Measurements from ENCODE around the gene MMRN1. TPM values are rescaled to one million over a fixed set of nuclear protein-coding genes. Genes with fewer than 3 reads are reported as not detected.

MMRN1 gene
- total RNA-seq, 4 donors from 2014 or later = 13.5 to 30.2 (median 22.2) TPM

GRCh38 chr4:89929425-89930159 lies 34.9 kb downstream of the MMRN1 start:
- no peak for DNase-seq
- no peak overlapping the region for H3K27ac ChIP-seq
- H3K4me1 ChIP-seq = no peaks in the 10 kb centered on the region
- H3K27me3 ChIP-seq = no peaks in the 10 kb centered on the region
- TF ChIP-seq POLR2A (IDR thresholded peaks at IDR 0.05) = no peak
- no peak for TF ChIP-seq CTCF (IDR thresholded peaks at IDR 0.05)
- H3K36me3 ChIP-seq = no peaks in the 10 kb centered on the region
- H3K4me3 ChIP-seq = no peak overlapping the region
- H3K9me3 ChIP-seq = no peaks in the 10 kb centered on the region

DNA sequence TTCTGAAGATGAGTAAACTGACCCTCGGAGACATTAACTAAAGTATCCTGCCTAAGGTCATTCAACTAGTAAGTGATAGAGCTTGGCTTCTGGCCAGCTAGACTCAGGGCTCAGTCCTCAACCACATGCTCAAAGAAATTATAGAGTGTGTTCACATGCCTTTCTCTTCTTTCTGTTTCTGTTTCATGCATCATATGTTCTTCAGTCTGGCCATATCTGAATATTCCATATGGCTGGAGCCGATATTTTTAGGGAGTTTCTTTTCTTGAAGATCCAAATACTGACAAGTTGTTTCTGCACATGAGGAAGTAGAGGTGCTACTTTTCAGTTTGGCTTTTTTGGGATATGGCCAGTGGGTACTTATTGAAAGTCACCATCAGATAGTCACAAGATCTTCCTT lies 44.9 kb downstream of the MMRN1 start:
- Histone ChIP-seq H3K4me3 (no peak overlapping the region), H3K27ac (no peak overlapping the region), H3K4me1 (no peaks in the 10 kb centered on the region), H3K27me3 (no peaks in the 10 kb centered on the region), H3K36me3 (no peaks in the 10 kb centered on the region), H3K9me3 (no peaks in the 10 kb centered on the region)
- no peak for DNase-seq
- TF ChIP-seq POLR2A (IDR thresholded peaks at IDR 0.05) (no peak), CTCF (IDR thresholded peaks at IDR 0.05) (no peak)

DNA sequence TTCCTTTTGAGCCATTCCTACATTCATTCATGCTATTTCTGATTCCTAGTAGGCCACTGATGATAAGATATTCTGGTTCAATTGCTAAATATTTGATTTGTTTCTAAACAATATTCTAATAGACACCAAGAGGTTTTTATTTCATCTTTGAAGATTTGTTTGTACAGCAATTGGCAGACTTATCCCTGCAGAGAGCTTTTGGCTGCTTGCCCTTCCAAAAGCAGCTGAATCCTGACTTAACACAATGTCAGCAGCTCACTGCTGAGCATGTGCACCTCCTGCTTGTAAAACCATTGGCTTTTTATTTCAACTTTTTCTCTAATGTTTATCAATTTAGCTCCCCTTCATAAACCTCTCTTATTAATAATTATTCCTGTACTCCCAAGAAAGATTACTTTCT lies 45.3 kb downstream of the MMRN1 start:
- no peak for DNase-seq
- H3K4me1 ChIP-seq = no peaks in the 10 kb centered on the region

DNA sequence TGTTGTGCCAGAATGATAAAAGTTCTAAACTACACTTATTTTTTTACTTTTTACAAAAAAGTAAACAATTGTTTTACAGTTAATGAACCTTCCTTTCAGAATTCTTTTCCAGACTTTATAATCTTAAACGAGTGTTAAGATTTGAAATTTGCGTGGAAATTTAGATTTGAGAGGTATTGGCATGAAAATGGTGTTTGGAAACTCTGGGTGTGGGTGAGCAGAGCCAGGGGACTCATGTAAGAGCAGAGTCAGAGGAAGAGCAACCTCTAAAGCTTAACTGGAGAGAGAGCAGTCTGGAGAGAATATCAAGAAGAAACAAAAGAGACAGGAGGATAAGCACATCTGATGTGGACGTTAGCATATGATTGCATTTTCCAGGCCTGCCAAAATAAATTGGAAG lies 48.2 kb downstream of the MMRN1 start:
- TF ChIP-seq POLR2A (IDR thresholded peaks at IDR 0.05) = no peak
- no peak for TF ChIP-seq CTCF (IDR thresholded peaks at IDR 0.05)
- no peaks in the 10 kb centered on the region for H3K27me3 ChIP-seq
- H3K27ac ChIP-seq = no peak overlapping the region
- no peaks in the 10 kb centered on the region for H3K9me3 ChIP-seq
- no peaks in the 10 kb centered on the region for H3K36me3 ChIP-seq
- no peak overlapping the region for H3K4me3 ChIP-seq
- no peaks in the 10 kb centered on the region for H3K4me1 ChIP-seq
- DNase-seq = no peak

More for the DNA sequence above, 45.3 kb downstream of the MMRN1 start:
- H3K36me3 ChIP-seq = no peaks in the 10 kb centered on the region
- TF ChIP-seq POLR2A (IDR thresholded peaks at IDR 0.05) = no peak
- no peak for TF ChIP-seq CTCF (IDR thresholded peaks at IDR 0.05)
- no peak overlapping the region for H3K27ac ChIP-seq
- no peaks in the 10 kb centered on the region for H3K9me3 ChIP-seq
- no peak overlapping the region for H3K4me3 ChIP-seq
- no peaks in the 10 kb centered on the region for H3K27me3 ChIP-seq

DNA sequence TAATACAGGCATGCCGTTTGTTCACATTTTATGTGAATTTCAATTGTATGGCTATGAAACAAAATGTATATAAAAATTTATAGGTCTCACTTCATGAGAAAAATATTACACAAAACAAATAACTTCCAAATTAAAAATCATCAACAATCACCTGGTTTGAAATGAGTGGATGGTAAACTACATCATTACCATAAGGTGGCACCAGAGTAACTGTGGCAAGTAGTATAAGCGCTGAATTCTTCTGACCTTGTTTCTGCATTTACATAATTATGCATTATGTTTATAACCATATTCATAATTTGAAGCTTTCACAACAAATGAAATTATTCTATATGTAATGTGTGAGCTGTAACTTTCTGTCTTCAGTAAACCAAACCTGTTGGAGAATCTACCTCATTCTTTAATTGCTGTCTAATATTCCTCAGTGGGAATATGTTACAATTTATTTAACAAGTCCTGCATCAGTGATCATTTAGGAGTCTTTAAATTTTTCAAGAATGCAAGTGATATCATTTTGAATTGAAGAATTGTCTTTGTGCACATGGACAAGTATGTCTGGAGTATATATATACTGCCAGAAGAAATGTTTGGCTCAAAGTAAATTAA lies 55.2 kb downstream of the MMRN1 start:
- H3K27ac ChIP-seq = no peak overlapping the region

More for the DNA sequence above, 55.2 kb downstream of the MMRN1 start:
- no peak overlapping the region for H3K4me3 ChIP-seq
- no peaks in the 10 kb centered on the region for H3K36me3 ChIP-seq
- DNase-seq = no peak
- no peaks in the 10 kb centered on the region for H3K4me1 ChIP-seq
- H3K27me3 ChIP-seq = no peaks in the 10 kb centered on the region
- TF ChIP-seq CTCF (IDR thresholded peaks at IDR 0.05) = peak in 4 of 6 experiments; percentile 15 to 58 (median 53)
- no peak for TF ChIP-seq POLR2A (IDR thresholded peaks at IDR 0.05)
- no peaks in the 10 kb centered on the region for H3K9me3 ChIP-seq
